Dermis microvascular lymphatic vessel endothelial cell (primary cell): ENCODE data around the gene FGD6. TPM values are rescaled to one million over a fixed set of nuclear protein-coding genes. Genes with fewer than 3 reads are reported as not detected.

Experiments used
- DNase-seq, 2 donors: peaks; one replicate each; pipeline versions ENCODE4 v3.0.0 to v3.0.0-alpha.2; 2010; ENCODE audit warnings: low read depth in 2 of 2
- total RNA-seq: library from RNA; depleted of rRNA; stranded (reverse); fragments of >200 nt; gene quantifications from 2 replicates; pipeline ENCODE4 v1.2.1, GENCODE V29; 2014

FGD6 gene
- total RNA-seq, 1 donor from 2014 or later: 11.0 TPM

DNA sequence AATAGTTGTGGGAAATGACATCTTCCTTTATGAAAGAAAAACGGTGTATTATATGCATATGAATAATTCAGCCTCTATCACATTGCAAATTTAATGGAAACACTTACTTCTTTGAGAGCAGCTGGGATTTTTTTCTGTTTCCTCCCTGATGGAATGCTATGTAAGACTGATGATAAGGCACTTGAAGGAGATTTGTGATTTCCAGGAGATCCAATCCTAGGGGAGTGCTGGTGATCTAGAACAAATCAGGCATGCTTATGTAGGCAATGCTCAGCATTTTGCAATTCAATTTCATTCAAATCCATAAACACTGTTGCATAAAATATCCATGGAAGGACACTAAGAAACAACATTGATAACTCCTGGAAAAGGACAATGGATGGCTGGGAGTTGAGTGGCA, 127.8 kb downstream of the FGD6 start:
- DNase-seq: no peak

DNA sequence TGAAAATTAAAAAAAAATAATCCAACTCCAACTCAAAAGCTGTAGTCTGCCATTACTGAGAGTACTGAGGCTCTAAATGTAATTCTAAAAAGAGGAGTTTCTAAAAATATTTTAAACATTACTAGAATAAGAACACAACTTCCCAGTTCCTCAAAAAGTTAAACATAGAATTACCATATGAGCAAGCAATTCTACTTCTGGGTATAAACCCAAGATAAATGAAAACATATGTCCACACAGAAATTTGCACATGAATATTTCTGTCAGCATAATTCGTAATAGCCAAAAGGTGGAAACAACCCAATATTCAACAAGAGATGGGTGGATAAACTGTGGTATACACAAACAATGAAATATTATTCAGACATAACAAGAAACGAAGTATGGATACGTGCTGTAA, 128.9 kb downstream of the FGD6 start:
- DNase-seq: no peak

DNA sequence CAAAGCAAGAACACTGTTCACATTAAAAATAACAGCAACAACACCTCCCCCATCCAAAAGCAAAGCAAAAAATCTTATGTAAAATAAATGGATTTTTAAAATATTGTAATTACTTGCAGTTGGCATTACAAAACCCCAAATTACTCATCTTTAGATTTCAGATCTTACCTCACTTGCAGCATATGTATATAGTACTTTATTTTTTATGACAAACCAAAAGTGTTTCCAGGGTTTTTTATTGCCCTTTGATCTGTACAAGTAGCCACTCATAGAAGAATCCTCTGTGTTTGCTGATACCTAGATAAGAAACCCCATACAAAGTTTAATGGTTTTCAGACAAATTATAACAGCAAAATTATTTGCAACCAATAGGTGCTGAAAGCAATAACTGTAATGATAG, 131.7 kb downstream of the FGD6 start:
- DNase-seq: no peak

DNA sequence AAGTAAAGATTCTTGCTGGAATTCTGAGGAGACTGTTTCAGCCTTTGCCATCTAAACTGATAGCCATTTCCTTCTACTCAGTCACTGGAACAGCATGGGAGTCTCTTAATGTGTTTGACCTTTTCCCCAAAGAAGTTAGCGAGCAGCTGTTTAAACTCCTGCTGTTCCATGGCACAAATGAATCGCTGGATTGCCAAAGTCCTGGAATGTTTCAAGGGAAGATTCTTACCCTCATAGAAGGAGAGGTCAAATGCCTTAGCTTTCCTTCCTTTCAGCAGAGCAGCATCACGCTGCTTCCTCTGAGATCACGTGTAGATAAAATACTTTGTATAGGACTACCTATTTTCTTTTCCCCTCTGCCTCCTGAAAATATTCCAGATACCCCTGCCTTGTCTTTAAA, 133.3 kb downstream of the FGD6 start:
- DNase-seq: peak in 1 of 2 donors; percentile 66

DNA sequence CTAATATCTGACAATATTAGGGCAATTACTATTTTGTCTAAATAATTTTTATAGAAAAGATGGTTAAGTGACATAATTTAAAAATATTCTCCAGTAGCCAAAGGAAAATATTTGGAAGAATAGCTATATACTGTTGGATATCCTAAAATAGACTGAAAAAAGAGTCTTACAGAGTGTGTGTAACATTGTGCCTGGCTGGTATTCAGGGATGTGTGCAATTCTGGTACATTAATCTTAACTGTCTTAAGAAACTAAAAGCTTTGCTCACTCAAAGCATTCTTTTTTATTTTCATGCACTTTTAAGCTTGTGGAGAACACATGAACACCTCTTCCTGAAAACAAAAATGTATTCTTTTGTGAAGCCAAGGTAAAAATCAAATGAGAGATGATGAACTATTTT, 133.8 kb downstream of the FGD6 start:
- DNase-seq: no peak

DNA sequence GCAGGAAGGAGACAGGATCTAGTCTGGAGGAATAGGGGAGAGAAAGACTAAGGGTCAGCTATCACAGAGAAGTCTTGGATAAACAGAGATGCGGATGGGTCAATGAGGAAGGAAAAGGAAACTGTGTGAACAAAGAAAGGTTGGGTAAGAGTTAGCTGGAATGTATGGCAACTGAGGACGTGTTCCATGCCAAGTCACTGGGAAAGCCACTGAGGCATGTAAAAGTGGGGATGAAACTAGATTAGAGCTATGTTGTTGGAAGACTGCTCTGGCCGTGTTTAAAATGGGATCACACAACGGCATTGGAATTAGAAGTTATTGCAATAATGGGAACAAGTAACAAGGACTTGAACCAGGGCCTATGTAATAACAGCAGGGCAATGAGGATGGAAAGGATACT, 139.9 kb downstream of the FGD6 start:
- no peak for DNase-seq

DNA sequence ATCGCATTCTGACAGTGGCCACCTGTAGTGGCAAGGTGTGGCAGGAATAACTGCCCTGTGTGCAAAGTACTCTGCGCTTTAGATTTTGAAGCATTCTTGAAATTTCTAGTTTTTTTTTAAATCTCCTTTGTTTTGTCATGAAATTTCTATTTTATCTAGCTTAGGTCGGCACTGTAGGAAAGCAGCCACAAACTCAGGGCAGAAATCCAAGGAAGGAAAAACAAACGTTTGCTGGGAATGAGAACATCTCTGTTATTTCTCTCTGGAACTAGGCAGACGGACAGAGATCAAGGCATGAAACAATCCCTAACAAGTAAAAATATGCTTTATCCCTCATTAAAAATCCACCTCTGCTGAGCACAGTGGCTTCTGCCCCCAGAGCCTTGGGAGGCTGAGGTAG, 142.5 kb downstream of the FGD6 start:
- DNase-seq: no peak

DNA sequence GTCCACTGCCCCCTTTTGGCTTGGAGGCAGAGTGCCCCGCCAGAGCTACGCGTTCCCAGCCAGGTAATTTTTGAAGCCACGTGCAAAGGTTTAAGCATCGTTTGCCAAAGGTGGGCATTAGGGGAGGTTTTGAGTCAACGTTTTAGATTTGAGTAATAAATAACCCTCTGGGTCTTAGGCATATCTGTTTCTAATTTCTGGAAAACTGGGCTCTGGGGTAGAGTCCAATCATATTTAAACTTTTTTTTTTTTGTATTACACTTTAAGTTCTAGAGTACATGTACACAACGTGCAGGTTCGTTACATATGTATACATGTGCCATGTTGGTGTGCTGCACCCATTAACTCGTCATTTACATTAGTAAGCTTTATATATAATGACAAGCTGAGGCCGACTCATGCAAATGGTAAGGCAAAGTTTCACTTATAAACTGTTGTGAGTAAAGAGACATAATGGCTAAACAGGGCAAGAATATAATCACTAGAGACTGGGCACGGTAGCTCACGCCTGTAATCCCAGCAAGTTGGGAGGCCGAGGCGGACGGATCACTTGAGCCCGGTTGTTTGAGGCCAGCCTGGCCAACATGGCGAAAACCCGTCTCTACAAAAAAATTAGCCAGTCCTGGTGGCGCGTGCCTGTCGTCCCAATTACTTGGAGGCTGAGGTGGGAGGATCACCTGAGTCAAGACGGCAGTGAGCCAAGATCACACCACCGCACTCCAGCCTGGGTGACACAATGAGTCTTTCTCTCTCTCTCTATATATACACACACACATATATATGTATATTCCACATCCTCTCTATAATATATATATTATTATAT, 143.4 kb downstream of the FGD6 start:
- no peak for DNase-seq

DNA sequence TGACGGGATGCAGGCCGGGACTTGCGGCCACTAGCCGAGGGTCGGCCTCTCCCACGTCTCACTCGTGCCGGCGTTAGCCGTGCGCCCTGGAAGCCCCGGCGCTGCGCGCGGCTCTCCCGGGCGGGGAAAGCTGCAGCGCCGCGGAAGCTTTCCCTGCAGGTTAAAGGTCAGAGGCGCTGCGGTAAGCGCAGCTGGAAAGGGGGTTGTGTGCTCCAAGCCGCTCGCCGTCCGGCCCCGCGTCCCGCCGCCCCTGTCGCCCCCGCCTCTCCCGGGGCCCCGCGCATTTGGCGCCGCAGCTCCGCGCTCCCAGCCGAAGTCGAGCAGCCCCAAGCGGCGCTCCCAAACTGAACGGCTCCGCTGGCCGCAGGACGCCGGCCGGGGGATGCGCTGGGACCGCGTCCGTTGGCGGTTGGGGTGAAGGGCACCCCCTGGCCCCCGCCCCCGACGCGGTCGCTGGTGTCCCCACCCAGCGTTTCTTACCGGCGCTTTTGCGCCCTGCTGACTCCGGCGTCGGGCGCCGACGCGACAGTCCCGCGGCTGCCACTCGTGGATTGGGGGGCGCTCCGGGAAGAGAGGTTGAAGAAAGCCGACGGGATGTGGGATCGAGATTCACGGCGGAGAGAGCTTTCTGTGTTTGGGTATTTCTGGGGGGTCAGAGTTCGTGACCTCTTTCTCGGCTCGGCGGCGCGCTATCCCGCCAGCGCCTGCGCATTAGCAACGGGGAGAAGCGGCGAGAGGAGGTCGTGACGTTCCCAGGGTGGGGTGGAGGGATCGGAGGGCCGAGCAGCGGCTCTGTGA, 144.2 kb downstream of the FGD6 start, which contains the start of gene NR2C1:
Gene NR2C1 (minus strand): TSS at position 719 of the 798 bp plus-strand sequence. CDS start 6,234 bp downstream, outside the sequence.
- peak; percentile 92 to 96 for DNase-seq

DNA sequence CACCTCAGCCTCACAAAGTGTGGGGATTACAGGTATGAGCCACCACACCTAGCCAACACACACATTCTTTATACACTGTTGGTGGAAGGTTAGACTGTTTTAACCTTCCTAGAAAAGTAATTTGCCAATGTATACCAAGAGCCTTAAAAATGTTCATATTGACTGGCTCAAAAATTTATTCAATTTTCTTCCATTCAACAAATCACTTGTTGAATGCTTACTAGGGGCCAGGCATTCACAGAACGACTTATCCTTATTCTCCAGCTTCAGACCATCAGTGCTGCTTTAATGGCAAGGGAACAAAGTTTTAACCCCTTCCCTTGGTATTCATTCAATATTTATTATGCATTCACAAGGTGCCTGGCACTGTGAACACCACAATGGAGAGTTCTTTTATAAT, 146.9 kb downstream of the FGD6 start:
- DNase-seq: no peak

DNA sequence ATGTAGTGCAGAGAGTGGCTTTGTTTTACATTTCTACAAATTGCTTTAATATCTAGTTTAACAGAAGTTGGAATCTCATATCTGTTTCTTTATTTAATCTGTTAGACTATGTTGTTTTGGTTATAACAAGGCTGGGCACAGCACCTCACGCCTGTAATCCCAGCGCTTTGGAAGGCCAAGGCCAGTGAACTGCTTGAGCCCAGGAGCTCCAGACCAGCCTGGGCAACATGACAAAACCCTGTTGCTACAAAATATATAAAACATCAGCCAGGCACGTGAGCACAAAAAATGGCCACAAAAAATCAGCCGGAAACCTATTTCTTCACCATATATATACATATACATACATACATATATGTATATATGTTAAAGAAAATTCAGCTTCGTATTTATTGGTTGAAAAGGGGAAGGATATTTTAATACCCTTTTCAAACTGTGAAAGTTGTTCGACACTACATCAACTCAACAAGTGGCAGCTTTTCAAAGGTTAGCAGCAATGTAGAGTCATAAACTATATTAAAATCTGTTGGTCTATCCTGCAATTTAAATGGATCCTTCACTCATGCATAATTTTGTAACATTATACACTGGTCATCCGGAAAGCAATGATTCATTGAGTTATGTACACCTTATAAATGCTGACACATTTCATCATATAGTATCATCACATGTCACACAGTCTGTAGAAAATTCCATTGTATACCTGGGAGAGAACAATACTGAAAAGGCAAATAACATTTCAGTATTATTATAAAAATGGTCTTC, 151.0 kb downstream of the FGD6 start:
- DNase-seq: no peak

DNA sequence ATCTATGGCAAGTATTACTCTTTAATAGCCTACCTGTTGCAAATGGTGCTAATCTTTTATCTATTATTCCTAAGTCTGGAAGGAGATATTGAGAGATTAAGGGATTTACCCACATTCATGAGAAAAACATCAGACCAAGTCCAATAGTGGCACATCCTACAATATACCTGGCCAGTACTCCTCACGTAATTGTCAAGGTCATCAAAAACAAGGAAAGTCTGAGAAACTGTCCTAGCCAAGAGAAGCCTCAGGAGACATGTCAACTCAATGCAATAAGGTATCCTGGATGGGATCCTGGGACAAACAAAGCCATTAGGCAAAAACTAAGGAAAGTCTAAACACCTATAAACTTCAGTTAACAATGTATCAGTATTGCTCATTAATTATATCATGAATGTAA, 156.3 kb downstream of the FGD6 start:
- no peak for DNase-seq

DNA sequence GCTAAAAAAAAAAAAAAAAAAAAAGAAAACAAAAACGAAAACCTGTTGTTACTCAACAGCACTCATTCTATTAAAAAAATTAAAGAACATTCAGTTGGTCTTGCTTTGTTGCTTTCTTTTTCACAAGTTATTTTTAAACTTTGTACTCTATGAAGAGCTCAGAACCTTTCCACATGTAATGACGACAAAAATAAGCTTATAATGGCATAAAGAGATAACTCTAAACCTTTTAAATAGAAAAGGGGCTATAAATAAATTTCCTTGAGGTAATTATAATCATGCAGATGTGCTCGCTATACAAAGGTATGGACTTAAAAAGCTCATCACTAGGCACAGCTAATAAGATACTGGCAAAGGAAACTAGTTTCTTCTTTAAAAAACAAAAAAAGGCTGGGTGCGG, 157.3 kb downstream of the FGD6 start:
- no peak for DNase-seq

DNA sequence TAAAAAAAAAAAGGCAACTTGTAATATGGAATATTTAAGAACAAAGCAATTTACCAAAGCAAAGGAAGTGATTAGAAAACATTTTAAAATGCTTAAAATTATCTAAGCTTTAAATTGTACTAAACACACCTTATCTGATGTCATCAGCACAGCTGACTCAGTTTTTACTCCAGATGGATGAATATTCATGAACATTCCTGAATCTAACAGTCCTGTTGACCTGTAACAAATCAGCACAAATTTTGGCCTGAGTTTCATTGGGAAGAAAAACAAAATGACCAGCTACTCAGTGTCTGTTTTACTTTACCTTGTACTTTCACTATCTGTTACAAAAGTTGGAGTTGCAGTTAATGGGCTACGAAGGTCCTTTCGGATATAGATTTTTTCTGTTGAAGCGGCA, 159.8 kb downstream of the FGD6 start:
- no peak for DNase-seq

DNA sequence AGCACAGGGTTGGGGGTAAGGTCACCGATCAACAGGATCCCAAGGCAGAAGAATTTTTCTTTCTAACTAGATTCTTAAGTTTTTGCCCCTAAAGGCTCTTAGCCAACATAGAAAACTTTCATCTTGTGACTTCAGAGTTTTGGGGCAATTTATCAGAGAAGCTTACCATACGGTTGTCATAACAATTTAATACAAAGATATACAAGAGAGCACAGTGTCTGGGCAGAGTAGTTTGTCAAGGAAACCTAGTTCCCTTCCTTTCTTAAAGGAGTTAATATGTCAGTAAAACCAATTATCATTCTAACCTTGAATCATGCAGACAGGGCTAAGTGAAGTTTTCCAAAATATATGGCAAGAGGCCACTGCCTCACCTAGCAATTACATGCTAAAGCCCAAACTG, 162.2 kb downstream of the FGD6 start:
- no peak for DNase-seq

DNA sequence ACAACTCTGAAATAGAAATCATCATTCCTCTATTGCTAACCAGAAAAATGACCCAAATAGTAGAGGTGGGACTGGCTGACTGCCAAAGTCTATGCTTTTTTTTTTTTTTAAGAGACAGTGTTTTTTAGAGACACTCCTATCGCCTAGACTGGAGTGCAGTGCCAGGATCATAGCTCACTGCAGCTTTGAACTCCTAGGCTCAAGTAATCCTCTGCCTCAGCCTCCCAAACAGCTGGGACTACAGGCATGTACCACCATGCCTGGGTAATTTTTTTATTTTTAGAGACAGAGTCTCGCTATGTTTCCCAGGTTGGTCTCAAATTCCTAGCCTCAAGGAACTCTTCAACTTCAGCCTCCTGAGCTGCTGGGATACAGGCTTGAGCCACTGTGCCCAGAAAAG, 163.1 kb downstream of the FGD6 start:
- DNase-seq: no peak

DNA sequence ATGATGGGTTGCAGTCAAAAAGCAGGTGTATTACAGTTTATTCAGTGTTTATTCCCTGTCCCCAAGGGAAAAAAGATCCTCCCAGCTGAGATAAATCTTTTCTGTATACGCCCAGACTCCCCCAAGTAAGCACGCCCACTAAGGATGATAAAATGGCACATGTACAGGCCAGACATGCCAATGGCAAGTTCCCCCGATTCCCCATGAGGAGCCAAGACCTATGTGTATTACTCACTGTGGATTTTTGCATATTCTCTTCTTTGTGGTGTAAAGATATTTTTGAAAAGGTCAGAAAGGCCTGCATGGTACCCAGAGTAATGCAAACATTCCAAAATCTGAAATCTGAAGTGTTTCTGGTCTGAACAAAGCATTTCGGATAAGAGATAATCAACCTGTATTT, 166.0 kb downstream of the FGD6 start:
- DNase-seq: no peak

DNA sequence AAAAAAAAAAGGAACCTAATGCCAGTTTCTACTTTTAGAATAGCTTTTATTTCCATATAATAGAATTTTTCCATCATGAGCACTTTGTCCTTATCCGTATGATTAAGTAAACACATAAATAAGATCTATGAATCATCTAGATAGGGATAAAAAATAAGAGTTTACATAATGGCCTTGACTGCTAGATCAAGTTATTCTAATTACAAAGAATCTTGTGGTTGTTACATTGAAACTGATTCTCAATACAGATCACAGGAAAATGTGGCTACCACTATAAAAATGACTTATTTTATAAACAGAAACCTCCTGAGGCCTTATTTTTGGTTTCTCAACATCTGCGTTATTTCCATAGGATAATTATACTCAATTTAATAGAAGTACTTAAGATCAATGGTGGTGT, 179.4 kb downstream of the FGD6 start:
- DNase-seq: no peak

DNA sequence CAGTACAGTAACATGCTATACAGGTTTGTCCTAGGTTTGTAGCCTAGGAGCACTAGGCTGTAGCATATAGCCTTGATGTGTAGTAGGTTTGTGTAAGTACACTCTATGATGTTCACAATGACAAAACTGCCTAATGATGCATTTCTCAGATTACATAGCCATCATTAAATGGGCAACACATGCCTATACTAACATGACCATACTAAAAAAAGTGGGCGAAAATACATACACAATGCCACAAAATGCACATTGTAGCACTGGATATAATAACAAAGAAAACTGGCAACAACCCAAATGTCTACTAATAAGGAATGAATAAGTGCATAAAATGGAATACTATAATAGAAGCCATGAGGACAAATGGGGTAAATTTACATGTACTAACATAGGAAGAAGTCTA, 182.5 kb downstream of the FGD6 start:
- no peak for DNase-seq
